VCaP (cell line): ENCODE data around the gene ARHGEF40.

Experiments
- H3K27ac ChIP-seq: fragments of 450-650 bp; 2 replicates; pipeline ENCODE4 v1.5.1; 2017
- CTCF ChIP-seq: fragments of 450-650 bp; conservative IDR thresholded peaks from 2 replicates; pipeline ENCODE4 v1.5.1; 2017; ENCODE audit warnings: mild to moderate bottlenecking, moderate library complexity

Gene ARHGEF40

GRCh38 chr14:21070083-21070609 is at the start of gene ARHGEF40:
ARHGEF40 (plus strand) TSS chr14:21070304; CDS start chr14:21070397, 93 bp downstream.
- peak within 1 kb of the TSS; percentile 42; the same call in 1 of the 2 replicates for H3K27ac ChIP-seq
- TF ChIP-seq CTCF, result no peak

- no peak overlapping the region for H3K27ac ChIP-seq
- no peak for TF ChIP-seq CTCF
These were observed 49.0 kb upstream of the ARHGEF40 start for GRCh38 chr14:21020977-21021545.

- no peak for TF ChIP-seq CTCF
These were observed 47.4 kb upstream of the ARHGEF40 start for GRCh38 chr14:21022686-21023085.

GRCh38 chr14:21023174-21023573 is 46.9 kb upstream of the ARHGEF40 start:
- H3K27ac ChIP-seq, result no peak overlapping the region
- no peak for TF ChIP-seq CTCF

More at GRCh38 chr14:21022686-21023085, 47.4 kb upstream of the ARHGEF40 start:
- H3K27ac ChIP-seq, result no peak overlapping the region

- peak overlapping the region; percentile 70; the same call in 1 of the 2 replicates for H3K27ac ChIP-seq
- TF ChIP-seq CTCF, result no peak
These were observed 46.1 kb upstream of the ARHGEF40 start for GRCh38 chr14:21023817-21024584.

GRCh38 chr14:21024585-21025370 is 45.3 kb upstream of the ARHGEF40 start, which contains the start of gene NDRG2:
NDRG2 (minus strand) TSS chr14:21025061; CDS start chr14:21023315, 1,746 bp downstream.
- peak within 1 kb of the TSS; percentile 70; the same call in 1 of the 2 replicates for H3K27ac ChIP-seq
- no peak for TF ChIP-seq CTCF
